Activated CD4-positive, alpha-beta memory T cell treated with anti-CD3 and anti-CD28 coated beads, Interleukin-2, amount 10 ng/mL, durations not matched to agents 7 days and 5 days (primary cell): ENCODE results near the gene LRRC56. TPM values are rescaled to one million over a fixed set of nuclear protein-coding genes. Genes with fewer than 3 reads are reported as not detected.
"Not testable (repeated sequence)": the region's sequence is repeated elsewhere in the genome, so short reads cannot be mapped to it uniquely, and the experiment has no call there.

Experiments used
- CTCF ChIA-PET: fragments of 350-600 bp; sonication (Branson Sonifier 250); formaldehyde crosslinking; loops from one replicate; lab custom pipeline; 2021; ENCODE audit warnings: antibody characterized with exemption, inconsistent platforms; lab: Charles Lee
- POLR2A ChIA-PET: fragments of 350-600 bp; sonication (Branson Sonifier 250); formaldehyde crosslinking; loops from one replicate; lab custom pipeline; 2021; ENCODE audit warnings: antibody characterized with exemption; lab: Charles Lee
- DNase-seq: peaks from one replicate; pipeline ENCODE4 v3.0.0-alpha.2; 2020
- H3K27ac Mint-ChIP-seq: one replicate; pipeline ENCODE4 v1.8.0; 2021; ENCODE audit warnings: mild to moderate bottlenecking, mixed read lengths
- H3K27me3 Mint-ChIP-seq: one replicate; pipeline ENCODE4 v1.8.0; 2021; ENCODE audit warnings: mixed read lengths
- H3K36me3 Mint-ChIP-seq: one replicate; pipeline ENCODE4 v1.8.0; 2021; ENCODE audit warnings: low read depth, mixed read lengths
- H3K4me1 Mint-ChIP-seq: one replicate; pipeline ENCODE4 v1.8.0; 2021; ENCODE audit warnings: mixed read lengths
- H3K4me3 Mint-ChIP-seq: one replicate; pipeline ENCODE4 v1.8.0; 2021; ENCODE audit warnings: mild to moderate bottlenecking, mixed read lengths
- H3K9me3 Mint-ChIP-seq: one replicate; pipeline ENCODE4 v1.8.0; 2021; ENCODE audit warnings: mixed read lengths
- total RNA-seq, 2 experiments: library from RNA; stranded (reverse); gene quantifications; one replicate each; pipeline ENCODE4 v1.2.3, GENCODE V29; 2021

The LRRC56 gene
- total RNA-seq, 2 experiments from 2014 or later = 2.2 to 2.5 TPM

DNA sequence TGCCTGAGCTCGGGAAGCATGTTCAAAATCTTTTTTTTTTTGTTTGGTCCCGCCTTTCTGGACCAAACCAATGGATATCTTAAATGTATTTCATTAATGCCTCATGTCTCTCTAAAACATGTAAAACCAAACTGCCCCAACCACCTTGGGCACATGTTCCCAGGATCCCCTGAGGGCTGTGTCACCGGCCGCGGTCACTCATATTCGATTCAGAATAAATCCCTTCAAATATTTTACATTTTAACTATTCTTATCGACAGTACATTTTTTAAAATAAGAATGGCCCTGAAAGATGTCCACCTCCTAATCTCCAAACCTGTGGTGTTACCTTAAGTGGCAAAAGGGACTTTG is 32.4 kb upstream of the LRRC56 start:
- Mint-ChIP-seq H3K36me3 (peaks cover 24% of the 10 kb centered on the region), H3K4me1 (peaks cover 43% of the 10 kb centered on the region), H3K4me3 (peak overlapping the region; percentile 95), H3K27me3 (no peaks in the 10 kb centered on the region), H3K9me3 (no peaks in the 10 kb centered on the region), H3K27ac (peak overlapping the region; percentile 99)
- CTCF ChIA-PET = interaction anchor here (1.3 to 2.3 kb wide), 3 partner anchors 14 to 57 kb away, joined by 4 to 10 read pairs (median 9); partner anchors contain the start of gene PTDSS2
- POLR2A ChIA-PET = interaction anchor here (1.1 to 4.9 kb wide), 8 partner anchors 13 to 187 kb away, joined by 3 to 56 read pairs (median 4); partner anchors contain the start of genes HRAS, PTDSS2 and SIGIRR
- no peak for DNase-seq

- Mint-ChIP-seq H3K27me3 (no peaks in the 10 kb centered on the region), H3K4me3 (peak overlapping the region; percentile 95), H3K27ac (peak overlapping the region; percentile 99), H3K9me3 (no peaks in the 10 kb centered on the region), H3K36me3 (peaks cover 18% of the 10 kb centered on the region), H3K4me1 (peaks cover 40% of the 10 kb centered on the region)
- ChIA-PET POLR2A (interaction anchor here (0.7 to 4.9 kb wide), 30 partner anchors 8 to 303 kb away, joined by 3 to 56 read pairs (median 5); partner anchors contain the start of genes BET1L, HRAS, PSMD13 and PTDSS2), CTCF (interaction anchor here (0.9 to 4.0 kb wide), 4 partner anchors 12 to 299 kb away, joined by 3 to 21 read pairs (median 8); partner anchors contain the start of genes BET1L, PTDSS2 and RIC8A)
- DNase-seq = peak; percentile 97
Measured at GRCh38 chr11:506238-506994, 30.9 kb upstream of the LRRC56 start.

- peaks cover 20% of the 10 kb centered on the region for H3K36me3 Mint-ChIP-seq
- peak within 1 kb of the TSS; percentile 95 for H3K4me3 Mint-ChIP-seq
- CTCF ChIA-PET = interaction anchor here (0.9 to 4.0 kb wide), 4 partner anchors 11 to 300 kb away, joined by 3 to 21 read pairs (median 8); partner anchors contain the start of genes BET1L, PTDSS2 and RIC8A
- H3K9me3 Mint-ChIP-seq = no peaks in the 10 kb centered on the region
- POLR2A ChIA-PET = interaction anchor here (0.7 to 4.9 kb wide), 24 partner anchors 9 to 300 kb away, joined by 3 to 56 read pairs (median 5); partner anchors contain the start of genes BET1L, HRAS, PSMD13 and PTDSS2
- peak; percentile 99 for DNase-seq
- no peaks in the 10 kb centered on the region for H3K27me3 Mint-ChIP-seq
- H3K4me1 Mint-ChIP-seq = peaks cover 35% of the 10 kb centered on the region
- H3K27ac Mint-ChIP-seq = peak within 1 kb of the TSS; percentile 99
Measured at GRCh38 chr11:506995-507726, 30.2 kb upstream of the LRRC56 start, which contains the start of gene RNH1. Gene RNH1 (minus strand): TSS chr11:507242. CDS start chr11:502162, 5,080 bp downstream.

DNA sequence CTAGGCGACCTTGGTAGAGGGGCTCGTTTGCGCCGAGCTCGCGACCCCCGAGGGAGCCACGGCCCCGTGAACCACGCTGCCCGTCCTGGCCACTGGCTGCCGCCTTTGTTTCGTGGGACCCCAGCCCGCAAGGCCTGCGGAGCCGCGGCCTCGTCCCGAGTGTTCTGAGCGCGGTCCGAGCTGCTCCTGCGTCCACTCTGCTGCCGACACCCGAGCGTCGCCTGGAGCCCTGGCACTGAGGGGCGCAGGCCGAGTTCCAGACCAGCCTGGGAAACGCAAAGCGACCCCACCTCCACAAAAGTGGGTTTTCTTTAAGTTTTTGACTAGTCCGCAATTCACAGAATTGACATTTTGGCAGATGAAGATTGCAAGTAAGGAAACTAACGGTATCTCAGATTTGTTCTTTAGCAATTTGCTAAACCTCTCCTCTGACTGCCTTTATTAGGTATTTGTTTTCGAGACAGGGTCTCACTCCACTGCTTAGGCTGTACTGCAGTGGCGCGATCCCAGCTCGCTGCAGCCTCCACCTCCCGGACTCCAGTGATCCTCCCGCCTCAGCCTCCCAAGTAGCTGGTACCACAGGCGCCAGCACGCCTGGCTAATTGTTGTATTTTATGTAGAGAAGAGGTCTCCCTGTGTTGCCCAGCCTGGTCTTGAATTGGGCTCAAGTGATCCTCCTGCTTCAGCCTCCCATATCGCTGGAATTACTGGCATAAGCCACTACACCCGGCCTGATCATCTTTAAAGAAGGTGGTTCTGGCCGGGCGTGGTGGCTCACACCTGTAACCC is 29.4 kb upstream of the LRRC56 start:
- H3K4me1 Mint-ChIP-seq = peaks cover 32% of the 10 kb centered on the region
- no peaks in the 10 kb centered on the region for H3K9me3 Mint-ChIP-seq
- peaks cover 20% of the 10 kb centered on the region for H3K36me3 Mint-ChIP-seq
- H3K4me3 Mint-ChIP-seq = peak overlapping the region; percentile 95
- no peak for DNase-seq
- ChIA-PET CTCF (interaction anchor here (4.0 kb wide), 1 partner anchor 11 kb away, joined by 21 read pairs; no protein-coding TSS in a partner anchor), POLR2A (interaction anchor here (1.3 to 4.9 kb wide), 2 partner anchors 59 to 212 kb away, joined by 3 to 56 read pairs; partner anchors contain the start of gene PTDSS2)
- no peaks in the 10 kb centered on the region for H3K27me3 Mint-ChIP-seq
- H3K27ac Mint-ChIP-seq = peak overlapping the region; percentile 66

GRCh38 chr11:508956-509355 is 28.4 kb upstream of the LRRC56 start:
- CTCF ChIA-PET = interaction anchor here (0.5 to 4.0 kb wide), 2 partner anchors 10 to 269 kb away, joined by 3 to 21 read pairs; partner anchors contain the start of gene GATD1
- Mint-ChIP-seq H3K27ac (no peak overlapping the region), H3K4me1 (peaks cover 22% of the 10 kb centered on the region), H3K27me3 (no peaks in the 10 kb centered on the region), H3K9me3 (no peaks in the 10 kb centered on the region), H3K36me3 (peaks cover 27% of the 10 kb centered on the region), H3K4me3 (no peak overlapping the region)
- POLR2A ChIA-PET = interaction anchor here (1.0 to 1.1 kb wide), 2 partner anchors 52 to 60 kb away, joined by 3 to 4 read pairs; no protein-coding TSS in a partner anchor
- no peak for DNase-seq

- POLR2A ChIA-PET = interaction anchor here (1.0 to 1.3 kb wide), 2 partner anchors 63 to 98 kb away, joined by 3 read pairs; partner anchors contain the start of genes PTDSS2 and SIGIRR
- Mint-ChIP-seq H3K36me3 (peaks cover 47% of the 10 kb centered on the region), H3K27me3 (no peaks in the 10 kb centered on the region), H3K9me3 (peaks cover 3% of the 10 kb centered on the region), H3K4me1 (peaks cover 5% of the 10 kb centered on the region), H3K4me3 (no peak overlapping the region), H3K27ac (no peak overlapping the region)
- CTCF ChIA-PET = interaction anchor here (0.7 kb wide), 1 partner anchor 63 kb away, joined by 3 read pairs; no protein-coding TSS in a partner anchor
- DNase-seq = no peak
Measured at GRCh38 chr11:512761-513595, 24.3 kb upstream of the LRRC56 start.

DNA sequence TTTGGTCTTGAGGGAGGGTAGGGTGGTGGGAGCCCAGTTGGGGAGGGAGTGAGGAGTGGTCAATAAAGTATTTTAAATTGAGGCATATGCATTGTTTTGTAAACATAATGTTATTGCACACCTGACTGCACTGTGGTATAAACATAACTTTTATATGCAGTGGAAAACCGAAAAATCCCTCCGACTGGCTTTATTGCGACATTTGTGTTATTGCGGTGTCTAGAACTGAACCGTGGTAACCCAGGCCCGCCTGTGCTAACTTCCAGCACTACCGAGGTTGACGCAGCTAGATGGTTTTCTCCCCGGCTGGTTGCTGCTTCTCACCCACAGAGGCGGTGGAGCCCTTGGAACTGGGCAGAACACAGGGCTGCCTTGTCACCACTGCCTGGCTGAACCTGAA is 22.7 kb upstream of the LRRC56 start:
- Mint-ChIP-seq H3K9me3 (peaks cover 3% of the 10 kb centered on the region), H3K36me3 (peaks cover 42% of the 10 kb centered on the region), H3K4me3 (no peak overlapping the region), H3K4me1 (peaks cover 9% of the 10 kb centered on the region), H3K27ac (no peak overlapping the region), H3K27me3 (no peaks in the 10 kb centered on the region)
- ChIA-PET POLR2A (no interaction called here), CTCF (no interaction called here)
- no peak for DNase-seq

- Mint-ChIP-seq H3K4me1 (peaks cover 9% of the 10 kb centered on the region), H3K4me3 (no peak overlapping the region), H3K27me3 (no peaks in the 10 kb centered on the region), H3K9me3 (peaks cover 3% of the 10 kb centered on the region), H3K36me3 (peaks cover 37% of the 10 kb centered on the region), H3K27ac (no peak overlapping the region)
- ChIA-PET CTCF (no interaction called here), POLR2A (no interaction called here)
- DNase-seq = no peak
Measured at GRCh38 chr11:515131-515530, 22.2 kb upstream of the LRRC56 start.

GRCh38 chr11:516400-516799 is 20.9 kb upstream of the LRRC56 start:
- Mint-ChIP-seq H3K4me3 (no peak overlapping the region), H3K27me3 (no peaks in the 10 kb centered on the region), H3K36me3 (peaks cover 35% of the 10 kb centered on the region), H3K4me1 (peaks cover 13% of the 10 kb centered on the region), H3K9me3 (peaks cover 3% of the 10 kb centered on the region), H3K27ac (no peak overlapping the region)
- ChIA-PET CTCF (no interaction called here), POLR2A (no interaction called here)
- DNase-seq = no peak

DNA sequence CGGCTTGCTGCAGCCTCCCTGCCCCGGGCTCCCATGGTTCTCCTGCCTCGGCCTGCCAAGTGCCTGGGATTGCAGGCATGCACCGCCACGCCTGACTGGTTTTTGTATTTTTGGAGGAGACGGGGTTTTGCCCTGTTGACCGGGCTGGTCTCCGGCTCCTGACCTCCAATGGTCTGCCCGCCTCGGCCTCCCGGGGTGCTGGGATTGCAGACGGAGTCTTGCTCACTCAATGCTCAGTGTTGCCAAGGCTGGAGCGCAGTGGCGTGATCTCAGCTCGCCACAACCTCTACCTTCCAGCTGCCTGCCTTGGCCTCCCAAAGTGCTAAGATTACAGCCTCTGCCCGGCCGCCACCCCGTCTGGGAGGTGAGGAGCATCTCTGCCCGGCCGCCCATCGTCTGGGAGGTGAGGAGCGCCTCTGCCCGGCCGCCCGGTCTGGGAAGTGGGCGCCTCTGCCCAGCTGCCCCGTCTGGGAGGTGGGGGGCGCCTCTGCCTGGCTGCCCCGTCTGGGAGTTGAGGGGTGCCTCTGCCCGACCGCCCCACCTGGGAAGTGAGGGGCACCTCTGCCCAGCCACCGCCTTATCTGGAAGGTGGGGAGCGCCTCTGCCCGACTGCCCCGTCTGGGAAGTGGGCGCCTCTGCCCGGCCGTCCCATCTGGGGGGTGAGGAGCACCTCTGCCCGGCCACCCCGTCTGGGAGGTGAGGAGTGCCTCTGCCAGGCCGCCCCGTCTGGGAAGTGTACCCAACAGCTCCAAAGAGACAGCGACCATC is 20.2 kb upstream of the LRRC56 start:
- POLR2A ChIA-PET, H3K27me3 Mint-ChIP-seq, H3K4me3 Mint-ChIP-seq, H3K27ac Mint-ChIP-seq, H3K9me3 Mint-ChIP-seq, DNase-seq: not testable (repeated sequence)
- H3K36me3 Mint-ChIP-seq = peaks cover 32% of the 10 kb centered on the region
- H3K4me1 Mint-ChIP-seq = peaks cover 13% of the 10 kb centered on the region
- CTCF ChIA-PET = interaction anchor here (2.4 kb wide), 1 partner anchor 68 kb away, joined by 9 read pairs; the partner anchor contains the start of gene PTDSS2
